ENCODE measurements around the gene RYR2.

RYR2 gene

DNA sequence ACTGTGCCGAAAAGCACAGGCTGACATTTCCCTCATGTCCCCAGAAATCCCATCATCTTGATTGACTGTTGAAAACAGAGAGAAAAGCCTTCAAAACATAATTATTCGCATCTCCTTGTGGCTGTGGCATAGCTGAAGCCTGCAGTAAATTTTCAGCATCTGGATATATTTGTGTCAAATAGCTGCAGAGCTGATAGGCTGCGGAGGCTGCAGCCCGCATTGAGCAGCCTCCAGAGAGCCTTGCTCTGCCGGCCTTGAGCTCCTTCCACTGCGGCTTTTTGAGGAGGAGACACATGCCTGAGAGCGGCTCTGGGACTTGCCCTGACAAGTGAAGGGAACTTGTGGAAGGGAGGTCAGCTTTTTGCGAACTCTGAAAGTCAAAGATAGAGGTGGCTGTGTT is 144.7 kb downstream of the RYR2 start:
- H3K4me3 ChIP-seq (ENCODE audit: low read depth, low read length), result no peak overlapping the region
- TF ChIP-seq, protein P1, sequence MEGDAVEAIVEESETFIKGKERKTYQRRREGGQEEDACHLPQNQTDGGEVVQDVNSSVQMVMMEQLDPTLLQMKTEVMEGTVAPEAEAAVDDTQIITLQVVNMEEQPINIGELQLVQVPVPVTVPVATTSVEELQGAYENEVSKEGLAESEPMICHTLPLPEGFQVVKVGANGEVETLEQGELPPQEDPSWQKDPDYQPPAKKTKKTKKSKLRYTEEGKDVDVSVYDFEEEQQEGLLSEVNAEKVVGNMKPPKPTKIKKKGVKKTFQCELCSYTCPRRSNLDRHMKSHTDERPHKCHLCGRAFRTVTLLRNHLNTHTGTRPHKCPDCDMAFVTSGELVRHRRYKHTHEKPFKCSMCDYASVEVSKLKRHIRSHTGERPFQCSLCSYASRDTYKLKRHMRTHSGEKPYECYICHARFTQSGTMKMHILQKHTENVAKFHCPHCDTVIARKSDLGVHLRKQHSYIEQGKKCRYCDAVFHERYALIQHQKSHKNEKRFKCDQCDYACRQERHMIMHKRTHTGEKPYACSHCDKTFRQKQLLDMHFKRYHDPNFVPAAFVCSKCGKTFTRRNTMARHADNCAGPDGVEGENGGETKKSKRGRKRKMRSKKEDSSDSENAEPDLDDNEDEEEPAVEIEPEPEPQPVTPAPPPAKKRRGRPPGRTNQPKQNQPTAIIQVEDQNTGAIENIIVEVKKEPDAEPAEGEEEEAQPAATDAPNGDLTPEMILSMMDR (IDR thresholded peaks at IDR 0.05; ENCODE audit: borderline replicate concordance, insufficient read depth, low read depth, low read length), result no peak

GRCh38 chr1:237187842-237188241 is 145.9 kb downstream of the RYR2 start:
- no peak overlapping the region for H3K4me3 ChIP-seq (ENCODE audit: low read depth, low read length)
- TF ChIP-seq, protein P1 (IDR thresholded peaks at IDR 0.05; ENCODE audit: borderline replicate concordance, insufficient read depth, low read depth, low read length), result no peak

GRCh38 chr1:237191403-237191802 is 149.4 kb downstream of the RYR2 start:
- TF ChIP-seq, protein P1 (IDR thresholded peaks at IDR 0.05; ENCODE audit: borderline replicate concordance, insufficient read depth, low read depth, low read length), result no peak

GRCh38 chr1:237197470-237198425 is 155.8 kb downstream of the RYR2 start:
- TF ChIP-seq, protein P1 (IDR thresholded peaks at IDR 0.05; ENCODE audit: borderline replicate concordance, insufficient read depth, low read depth, low read length), result no peak
- no peak overlapping the region for H3K4me3 ChIP-seq (ENCODE audit: low read depth, low read length)

More at GRCh38 chr1:237191403-237191802, 149.4 kb downstream of the RYR2 start:
- no peak overlapping the region for H3K4me3 ChIP-seq (ENCODE audit: low read depth, low read length)

GRCh38 chr1:237199026-237199425 is 157.0 kb downstream of the RYR2 start:
- no peak overlapping the region for H3K4me3 ChIP-seq (ENCODE audit: low read depth, low read length)
- TF ChIP-seq, protein P1 (IDR thresholded peaks at IDR 0.05; ENCODE audit: borderline replicate concordance, insufficient read depth, low read depth, low read length), result no peak

- no peak overlapping the region for H3K4me3 ChIP-seq (ENCODE audit: low read depth, low read length)
- TF ChIP-seq, protein P1 (IDR thresholded peaks at IDR 0.05; ENCODE audit: borderline replicate concordance, insufficient read depth, low read depth, low read length), result no peak
Observed at GRCh38 chr1:237201155-237201554, 159.2 kb downstream of the RYR2 start.

- TF ChIP-seq, protein P1 (IDR thresholded peaks at IDR 0.05; ENCODE audit: borderline replicate concordance, insufficient read depth, low read depth, low read length), result no peak
- H3K4me3 ChIP-seq (ENCODE audit: low read depth, low read length), result no peak overlapping the region
Observed at GRCh38 chr1:237204841-237205240, 162.9 kb downstream of the RYR2 start.
